Stimulated activated CD4-positive, alpha-beta T cell treated with anti-CD3 and anti-CD28 coated beads, Interleukin-4, amount 100 ng/mL, for 48 hours (primary cell): Measurements from ENCODE around the gene FOXA1.

Experiments used
- DNase-seq, 2 donors: peaks; one replicate each; pipeline ENCODE4 v3.0.0-alpha.2; 2020; ENCODE audit warnings: low read depth in 2 of 2

FOXA1 gene

DNA sequence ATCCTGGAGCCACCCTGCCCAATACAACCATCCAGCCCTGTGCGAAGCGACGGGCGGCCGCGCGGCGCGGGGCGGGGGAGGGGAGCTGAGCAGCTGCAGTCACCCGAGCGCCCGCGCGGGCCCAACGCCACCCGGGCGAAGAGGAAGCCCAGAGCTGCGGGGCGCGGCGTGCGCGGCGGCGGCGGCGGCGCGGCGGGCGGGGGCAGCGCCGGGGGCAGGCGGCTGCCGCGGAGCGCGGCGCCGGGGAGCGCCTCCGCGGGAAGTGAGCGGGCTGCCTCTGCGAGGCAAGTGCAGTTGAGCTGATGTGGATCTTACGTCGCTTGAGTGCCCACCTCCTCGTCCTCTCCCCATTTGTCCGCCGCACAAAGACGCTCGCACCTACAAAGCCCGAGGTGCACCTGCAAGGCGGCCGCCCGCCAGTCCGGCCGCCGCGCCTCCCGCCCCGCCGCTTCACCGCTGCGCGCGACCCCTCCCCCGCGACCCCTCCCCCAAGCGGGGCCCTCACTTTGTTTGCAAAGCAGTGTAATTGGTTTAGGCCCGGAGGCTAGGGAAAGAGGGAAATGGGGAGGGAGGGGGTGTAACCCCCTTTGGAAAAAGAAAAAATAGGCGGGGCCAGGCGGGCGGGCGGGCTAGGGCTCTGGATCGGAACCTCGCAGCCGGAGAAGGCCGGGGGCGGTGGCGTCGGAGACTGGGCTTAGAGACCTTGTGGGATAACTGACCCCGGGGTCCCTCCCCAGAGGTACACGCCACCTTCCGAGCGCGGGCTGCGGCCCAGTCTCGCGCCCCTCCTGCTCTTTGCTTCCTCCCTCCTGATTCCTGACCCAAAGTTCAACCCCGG lies at the start of gene FOXA1, which contains the start of gene TTC6:
Gene FOXA1, minus strand, starts transcription at position 279 of the 838 bp plus-strand sequence. Its CDS starts 277 bp downstream, at position 2.
Gene TTC6, plus strand, starts transcription at position 659 of the 838 bp plus-strand sequence. CDS start 26,436 bp downstream, outside the sequence.
- DNase-seq = no peak

DNA sequence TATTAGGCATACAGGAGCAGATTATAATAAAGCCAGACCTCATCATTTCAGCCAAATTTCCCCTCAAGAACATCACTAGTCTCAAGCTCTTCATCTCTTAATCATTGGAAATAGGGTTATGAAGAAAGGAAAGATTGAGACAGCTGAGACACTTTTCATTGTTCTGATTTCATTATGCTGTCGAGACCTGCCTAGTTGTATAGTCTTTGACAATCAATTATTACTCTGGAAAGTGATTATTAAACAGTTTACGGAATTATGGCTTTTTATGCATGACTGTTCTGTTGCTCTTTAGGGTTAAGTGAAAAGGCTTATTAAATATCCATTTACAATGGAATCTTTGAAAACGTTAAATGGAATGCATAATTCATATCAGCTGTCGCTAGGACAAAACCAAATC lies 48.7 kb upstream of the FOXA1 start:
- DNase-seq = no peak

DNA sequence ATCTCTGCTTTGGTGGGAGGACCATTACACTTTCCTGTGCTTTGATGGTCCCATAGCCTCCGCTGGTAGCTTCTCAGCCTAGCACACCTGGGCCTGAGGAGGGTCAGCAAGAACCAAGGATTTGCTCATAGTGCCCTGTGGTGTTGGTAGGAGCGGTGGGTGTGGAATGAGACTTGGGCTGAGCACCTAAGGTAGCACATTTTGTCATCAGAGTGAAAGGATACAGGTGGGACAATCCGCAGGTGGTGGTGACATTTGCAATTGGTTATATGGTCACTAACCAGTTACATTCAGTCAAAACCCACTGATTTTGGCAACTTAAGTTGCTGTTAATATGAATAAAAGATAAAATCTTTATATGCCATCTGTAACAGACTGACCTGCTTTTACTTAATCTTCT lies 47.1 kb upstream of the FOXA1 start:
- DNase-seq = no peak

DNA sequence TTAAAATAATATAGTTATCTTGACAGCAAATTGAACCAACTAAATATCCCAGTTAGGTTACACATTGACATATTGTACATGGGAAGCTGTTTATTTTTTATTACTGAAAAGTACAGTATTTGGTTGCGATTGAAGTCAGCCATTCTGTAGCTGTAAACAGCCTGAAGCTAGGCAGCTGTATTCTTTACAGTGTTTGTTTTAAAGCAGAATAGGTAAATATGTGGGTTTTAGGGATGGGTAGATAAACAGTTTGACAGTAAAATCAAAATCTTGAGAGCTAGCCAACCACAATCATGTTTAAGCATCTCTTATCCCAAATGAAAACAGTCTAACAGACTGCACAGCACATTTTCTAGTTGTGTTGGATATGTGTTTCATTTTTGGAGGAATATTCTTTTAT lies 46.1 kb upstream of the FOXA1 start:
- DNase-seq = no peak

DNA sequence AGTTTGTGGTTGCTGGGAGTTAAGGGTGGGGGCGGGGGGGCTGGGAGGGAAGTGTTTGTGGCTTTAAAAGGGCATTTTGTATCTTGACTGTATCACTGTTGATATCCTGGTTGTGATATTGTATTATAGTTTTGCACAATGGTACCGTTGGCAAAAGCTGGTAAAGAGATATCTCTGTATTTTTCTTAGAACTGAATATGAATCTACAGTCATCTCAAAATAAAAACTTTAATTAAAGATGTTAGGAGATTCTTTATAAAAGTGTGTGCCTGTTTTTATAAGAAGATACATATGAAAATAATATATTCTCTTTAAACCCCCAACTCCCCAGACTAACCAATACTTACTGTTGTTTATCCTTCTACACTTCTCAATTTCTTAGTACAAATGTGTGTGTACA lies 43.5 kb upstream of the FOXA1 start:
- no peak for DNase-seq

DNA sequence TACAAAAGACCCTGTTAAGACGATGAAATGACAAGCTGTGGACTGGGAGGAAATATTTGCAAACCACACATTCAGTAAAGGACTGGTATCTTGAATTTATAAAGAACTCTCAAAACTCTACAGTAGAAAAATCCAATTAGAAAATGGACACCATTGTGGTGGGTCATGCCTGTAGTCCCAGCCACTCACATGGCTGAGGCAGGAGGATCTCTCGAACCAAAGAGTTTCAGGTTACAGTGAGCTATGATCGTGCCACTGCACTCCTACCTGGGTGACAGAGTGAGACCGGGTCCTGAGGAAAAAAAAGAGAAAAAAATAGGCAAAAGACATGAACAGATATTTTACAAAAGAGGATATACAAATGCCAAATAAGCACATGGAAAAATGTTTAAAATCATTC lies 42.3 kb upstream of the FOXA1 start:
- no peak for DNase-seq

DNA sequence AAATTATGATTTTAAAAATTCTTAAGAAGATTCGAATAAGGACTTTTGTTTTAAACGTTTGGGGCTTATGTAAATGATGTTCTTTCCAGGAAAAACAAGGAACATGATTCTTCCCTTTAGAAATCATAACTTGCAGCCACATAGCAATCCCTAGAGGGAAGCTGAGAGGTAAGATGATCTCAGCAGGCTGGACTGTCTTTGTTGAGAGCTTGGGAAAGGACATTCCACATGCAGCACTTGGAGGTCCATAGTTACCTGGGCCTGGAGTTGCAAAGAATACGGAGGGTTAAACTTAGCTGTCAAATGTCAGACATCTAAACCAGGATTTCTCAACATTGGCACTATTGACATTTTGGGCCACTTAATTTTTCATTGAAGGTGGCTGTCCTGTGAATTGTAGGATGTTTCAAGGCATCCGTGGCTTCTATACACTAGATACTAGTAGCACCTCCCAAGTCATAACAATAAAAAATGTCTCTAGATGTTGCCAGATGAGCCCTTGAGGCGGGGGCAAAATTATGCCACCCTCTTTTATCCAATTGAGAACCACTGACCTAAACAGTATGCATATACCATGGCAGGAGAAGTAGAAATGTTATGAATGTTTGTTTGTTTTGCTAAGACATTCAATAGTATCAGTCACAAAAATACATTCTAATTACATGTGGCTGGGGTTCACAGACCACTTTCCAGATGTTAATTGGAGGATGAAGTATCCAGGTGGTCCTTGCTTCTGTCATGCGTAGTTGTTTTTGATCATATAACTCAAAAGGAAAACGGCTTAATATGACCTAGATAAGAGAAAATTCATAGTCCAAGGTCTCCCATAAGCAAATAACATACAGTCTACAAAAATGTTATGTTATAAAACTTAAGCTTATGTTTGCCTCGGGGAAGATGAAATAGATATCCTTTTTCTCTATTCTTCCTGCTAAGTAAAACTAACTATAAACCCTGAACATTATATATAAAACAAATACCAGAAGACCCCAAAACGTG lies 30.8 kb upstream of the FOXA1 start:
- no peak for DNase-seq

DNA sequence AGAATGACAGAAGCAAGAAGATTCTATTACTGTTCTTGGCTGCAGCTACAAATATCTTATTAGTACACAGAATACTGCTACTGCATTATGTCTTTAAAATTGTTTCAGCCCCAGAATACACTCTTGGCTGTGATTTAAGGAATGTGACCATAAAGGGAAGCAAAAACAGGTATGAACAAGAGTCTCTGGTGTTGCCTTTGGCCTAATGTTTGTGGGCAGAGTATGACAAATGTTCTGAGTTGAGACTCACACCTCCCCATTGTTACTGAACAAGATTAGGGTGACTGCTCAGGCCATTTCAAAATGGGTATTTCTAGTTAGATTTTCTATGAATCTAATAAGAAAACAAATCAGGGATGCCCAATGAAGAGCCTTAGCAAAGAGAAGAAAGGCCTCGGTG lies 28.9 kb upstream of the FOXA1 start:
- DNase-seq = no peak

DNA sequence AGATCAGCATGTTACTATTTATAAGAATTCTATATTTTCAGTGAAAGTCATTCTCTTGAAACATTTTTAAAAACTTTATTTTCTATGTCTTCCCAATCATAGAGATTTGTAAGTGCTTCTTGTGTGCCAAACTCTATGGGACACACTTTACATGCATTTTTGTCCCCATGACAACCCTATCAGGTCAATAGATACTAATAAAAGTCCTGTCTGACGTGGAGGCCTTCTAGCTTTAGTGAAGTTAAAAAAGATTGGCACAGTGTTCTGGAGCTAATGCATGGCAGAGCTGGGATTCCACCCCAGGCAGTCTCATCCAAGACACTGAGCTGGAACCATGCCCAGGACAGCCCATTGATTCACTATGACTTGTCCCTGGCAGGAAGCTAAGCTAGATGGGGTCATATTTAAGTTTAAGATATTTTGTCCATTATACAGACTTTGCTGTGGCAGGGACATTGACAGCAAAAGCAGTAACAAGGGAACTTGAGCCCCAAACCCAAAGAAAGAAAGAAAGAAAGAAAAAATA lies 28.4 kb upstream of the FOXA1 start:
- no peak for DNase-seq

DNA sequence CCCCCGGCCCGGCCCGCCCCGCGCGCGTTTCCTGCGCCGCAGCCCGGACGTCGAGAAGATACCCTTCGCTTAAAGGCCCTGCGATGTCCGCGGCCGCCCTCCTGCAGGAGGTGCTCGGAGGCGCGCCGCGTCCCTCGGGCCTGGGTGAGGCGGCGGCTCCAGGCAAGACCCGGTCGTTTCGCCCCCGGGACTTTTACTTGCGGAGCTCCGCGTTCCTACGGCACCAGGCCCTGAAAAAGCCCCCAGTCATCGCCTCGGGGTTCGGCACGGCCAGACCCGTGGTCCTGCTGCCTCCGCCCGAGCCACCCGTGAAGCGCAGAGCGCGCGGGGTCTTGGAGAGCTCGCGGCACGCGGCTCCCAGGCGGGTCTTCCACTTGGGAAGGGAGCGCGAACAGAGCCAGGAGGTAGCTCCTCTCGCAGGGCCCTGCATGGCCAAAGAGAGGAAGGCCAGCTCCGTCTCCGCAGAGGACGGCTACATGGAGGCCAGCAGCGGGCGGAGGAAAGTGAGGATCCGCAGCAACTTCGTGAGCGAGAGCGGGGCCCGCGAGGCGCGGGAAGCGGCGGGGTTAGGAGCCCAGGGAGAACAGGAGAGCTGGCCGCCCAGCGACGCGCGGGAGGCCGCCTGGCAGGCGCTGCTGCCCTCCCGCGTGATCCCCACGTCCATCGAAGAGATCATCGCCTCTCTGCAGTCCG lies 27.3 kb upstream of the FOXA1 start:
- no peak for DNase-seq

DNA sequence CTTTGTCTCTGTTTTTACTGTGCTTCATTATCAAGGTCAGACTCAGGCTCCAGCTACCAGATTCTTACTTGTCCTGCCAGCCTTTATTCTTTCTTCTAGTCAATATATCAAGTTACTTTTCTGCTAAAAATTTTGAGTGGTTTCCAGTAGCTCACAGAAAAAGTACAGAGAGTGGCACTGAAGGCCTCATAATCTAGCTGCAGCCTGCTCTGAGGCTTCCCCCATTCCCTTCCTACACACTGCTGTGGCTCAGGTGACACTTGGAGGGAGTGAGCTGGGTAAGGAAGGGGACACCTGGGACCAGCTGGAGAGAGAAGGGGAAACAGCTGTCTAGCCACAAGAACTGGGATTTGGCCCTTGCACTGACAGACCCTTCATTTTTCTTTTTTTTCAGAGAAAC lies 25.8 kb upstream of the FOXA1 start:
- DNase-seq = no peak

DNA sequence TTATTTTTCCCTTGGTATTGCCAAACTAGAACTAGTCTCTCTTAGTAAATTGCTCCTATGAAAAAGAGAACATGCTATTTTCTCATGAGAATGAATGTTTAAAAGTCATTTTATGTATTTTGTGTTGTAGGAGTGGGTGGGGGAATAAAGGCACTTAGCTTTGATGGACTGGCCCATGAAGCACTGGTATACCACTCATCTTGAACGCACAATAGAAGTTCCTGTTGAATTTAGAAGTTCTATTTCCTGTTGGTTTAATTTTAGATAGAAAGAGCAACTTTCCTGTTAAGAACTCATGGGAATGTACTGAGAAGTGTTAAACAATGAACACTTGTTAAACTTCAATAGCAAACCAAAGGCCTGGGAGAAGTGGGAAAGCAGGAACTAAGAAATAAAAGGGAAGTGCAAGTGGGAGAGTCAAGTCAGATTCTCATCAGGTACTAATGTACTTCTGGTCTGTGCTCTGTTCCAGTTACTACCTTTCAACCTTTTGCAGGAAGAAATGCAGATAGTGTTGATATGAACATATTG lies 23.5 kb upstream of the FOXA1 start:
- no peak for DNase-seq

DNA sequence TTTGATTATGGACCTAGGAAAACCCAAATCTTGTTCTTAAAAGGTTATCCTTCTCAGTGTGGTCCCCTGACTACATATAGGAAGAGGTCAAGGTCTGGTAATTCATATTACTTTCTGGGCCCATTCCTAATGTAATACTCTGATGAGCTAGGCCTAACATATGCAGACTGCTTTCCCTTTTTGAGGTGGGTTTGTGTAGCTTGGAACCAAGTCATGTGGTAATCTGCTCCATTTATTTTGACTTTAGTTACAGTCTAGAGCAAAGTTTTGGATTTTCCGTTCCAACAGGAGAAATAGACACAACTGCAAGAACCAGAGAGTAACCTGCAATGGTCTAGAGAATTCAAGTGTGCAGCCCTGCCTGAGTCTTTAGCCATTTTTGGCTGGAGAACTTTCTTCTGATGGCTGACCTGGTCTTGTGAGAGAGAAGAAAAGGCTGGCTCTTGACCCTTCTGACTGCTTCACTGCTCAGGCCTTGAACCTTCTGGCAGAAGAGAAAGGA lies 22.9 kb upstream of the FOXA1 start:
- no peak for DNase-seq

DNA sequence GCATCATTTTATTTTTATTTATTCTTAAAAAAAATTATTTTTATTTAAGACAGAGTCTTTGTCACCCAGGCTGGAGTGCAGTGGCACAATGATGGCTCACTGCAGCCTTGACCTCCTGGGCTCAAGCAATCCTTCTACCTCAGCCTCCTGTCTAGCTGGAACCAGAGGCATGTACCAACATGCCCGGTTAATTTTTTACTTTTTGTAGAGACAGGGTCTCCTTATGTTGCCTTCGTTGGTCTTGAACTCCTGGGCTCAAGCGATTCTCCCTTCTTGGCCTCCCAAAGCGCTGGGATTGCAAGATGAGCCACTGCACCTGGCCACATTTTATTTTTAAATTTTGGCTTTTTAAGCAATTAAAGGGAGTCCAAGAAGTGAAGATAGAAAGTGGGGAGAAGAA lies 21.8 kb upstream of the FOXA1 start:
- DNase-seq = no peak

DNA sequence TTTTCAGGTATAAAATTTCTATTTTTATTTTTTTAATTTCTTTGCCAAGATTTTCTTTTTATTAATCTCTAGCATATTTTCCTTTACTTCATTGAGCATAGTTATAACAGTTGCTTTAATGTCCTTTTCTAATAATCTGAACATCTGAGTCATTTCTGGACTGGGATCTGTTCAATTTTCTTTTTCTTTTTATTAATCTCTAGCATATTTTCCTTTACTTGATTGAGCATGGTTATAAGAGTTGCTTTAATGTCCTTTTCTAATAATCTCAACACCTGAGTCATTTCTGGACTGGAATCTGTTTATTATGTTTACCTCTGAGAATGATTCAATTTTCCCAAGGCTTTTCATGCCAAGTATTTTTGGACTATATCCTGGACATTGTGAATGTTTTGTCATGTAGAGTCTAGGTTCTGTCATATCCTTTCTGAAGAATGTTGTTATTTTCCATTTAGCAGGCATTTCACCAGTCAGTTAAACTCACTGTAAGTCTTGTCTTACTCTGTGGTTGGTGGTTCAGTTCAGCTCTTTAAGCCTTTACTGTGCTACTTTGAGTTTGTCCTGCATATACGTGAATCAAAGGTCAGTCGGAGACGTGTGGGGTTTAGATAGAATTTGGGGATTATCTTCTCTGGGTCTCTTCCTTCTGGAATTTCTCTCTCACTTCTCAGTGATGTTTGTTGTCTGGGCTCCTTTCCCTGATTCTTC lies 20.7 kb upstream of the FOXA1 start:
- no peak for DNase-seq

DNA sequence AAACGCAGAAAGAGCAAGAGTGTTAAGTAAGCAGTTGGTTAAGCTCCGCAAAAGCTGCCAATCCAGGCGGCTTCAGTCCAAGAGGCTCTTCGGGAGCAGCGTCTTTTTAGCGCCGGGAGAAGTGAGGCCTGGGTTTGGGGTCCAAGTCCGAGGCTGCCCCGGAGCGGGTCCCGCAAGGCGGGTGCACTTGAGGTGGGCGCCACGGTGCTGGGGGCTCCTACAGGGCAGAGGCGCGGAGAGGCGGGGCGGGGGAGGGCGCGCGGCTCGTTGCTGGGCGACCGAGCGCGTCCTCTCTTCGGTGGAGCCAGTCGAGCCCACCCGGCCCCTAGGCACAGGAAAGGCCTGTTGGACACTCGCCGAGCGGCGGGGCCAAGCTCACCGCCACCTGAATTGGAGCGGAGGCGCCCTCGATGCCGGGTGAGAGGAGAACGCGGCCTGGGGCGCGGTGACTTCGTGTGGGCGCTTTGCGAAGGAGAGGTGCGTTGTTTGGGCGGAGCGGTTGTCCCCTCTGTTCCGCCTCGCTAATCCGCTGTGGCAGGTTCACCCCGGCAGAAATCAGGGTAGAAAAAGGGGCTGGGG lies 16.0 kb upstream of the FOXA1 start:
- no peak for DNase-seq

DNA sequence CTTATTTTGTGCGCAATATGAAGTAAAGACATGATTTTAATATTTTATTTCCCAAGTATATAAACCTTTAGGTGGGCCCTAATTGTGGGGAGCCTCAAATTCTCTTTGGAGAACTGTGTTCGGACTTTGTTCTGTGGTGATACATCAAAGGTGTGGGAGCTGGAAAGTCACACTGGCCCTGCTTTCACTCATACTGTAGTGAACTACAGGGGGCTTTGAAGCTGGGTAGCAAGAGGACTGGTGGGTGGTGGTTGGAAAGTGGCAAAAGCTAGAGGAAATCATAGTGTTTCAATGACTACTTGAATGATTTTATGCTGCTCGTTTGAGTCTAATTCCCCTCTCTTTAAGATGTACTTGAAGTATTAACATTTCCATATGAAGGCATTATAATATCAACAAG lies 13.6 kb upstream of the FOXA1 start:
- DNase-seq = no peak

DNA sequence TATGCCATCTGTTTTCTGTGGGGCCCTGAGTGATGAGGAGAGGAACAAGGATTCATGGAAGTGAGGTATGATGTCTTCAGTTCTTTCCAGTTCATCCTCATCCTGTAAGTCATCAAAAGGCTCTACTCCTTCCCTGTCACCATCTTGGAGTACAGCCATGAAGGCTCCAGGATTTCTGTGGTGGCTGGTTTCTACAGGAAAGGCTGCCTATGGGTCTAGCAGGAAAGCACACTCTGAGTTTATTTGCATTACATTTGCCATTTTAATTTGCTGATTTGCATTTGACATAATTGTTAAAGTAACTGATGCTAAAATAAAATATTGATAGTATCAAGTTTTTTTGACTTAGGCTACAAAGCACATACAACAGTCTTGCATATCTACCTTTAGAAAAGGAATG lies 11.6 kb upstream of the FOXA1 start:
- no peak for DNase-seq

DNA sequence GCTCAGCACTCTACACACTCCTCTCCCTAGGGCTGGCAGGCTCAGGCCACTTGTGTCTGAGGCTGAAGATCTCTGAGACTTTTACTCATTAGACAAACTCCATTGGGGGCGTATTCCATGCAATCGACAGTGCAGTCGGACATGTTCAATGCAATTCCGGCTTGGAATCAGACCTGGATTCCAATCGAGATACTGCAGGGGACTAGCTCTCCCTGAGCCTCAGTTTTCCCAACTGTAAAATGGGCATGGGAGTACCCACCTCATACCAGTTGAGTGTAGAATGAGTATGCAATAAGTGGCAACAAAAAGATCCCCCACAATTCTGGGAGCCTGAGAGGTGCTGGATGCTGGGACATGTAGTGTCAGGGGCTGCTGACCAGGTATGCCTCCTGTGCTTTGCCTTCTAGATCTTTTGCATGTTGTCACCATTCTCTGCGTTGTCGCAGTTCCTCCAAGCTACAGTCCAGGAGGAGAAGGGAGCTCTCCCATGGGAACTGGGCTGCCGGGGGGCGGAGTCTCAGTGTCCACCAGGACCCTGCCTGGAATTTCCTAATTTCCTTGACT lies 8.7 kb upstream of the FOXA1 start:
- DNase-seq = no peak
